GM19397 (cell line): Measurements from ENCODE around the gene PLAC8L1.

Experiments
- ATAC-seq: cut with Tn5 transposase; IDR thresholded peaks from one replicate; pipeline ENCODE4 v1.9.1; 2021; ENCODE audit warnings: mild to moderate bottlenecking, moderate library complexity; ENCODE audit not compliant: unreplicated experiment

Gene PLAC8L1

DNA sequence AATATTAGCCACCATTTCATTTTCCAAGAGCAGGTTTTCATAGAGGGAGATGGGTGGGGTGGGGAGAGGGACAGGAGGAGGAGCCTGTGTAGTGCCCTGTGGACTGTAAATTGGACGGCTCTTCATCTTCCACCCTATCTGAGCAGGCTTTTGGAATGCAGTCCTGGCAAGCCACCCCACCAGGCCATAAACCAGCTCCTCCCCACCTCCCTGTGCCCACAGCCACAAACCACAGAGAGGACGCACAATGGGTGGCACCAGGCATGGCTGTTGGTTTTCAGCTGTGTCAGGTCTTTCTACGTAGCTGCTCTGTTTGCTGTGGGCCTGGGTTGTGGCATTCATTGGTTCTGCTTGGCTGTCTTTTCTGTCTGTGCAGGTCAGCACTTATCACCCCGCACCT lies 58.0 kb downstream of the PLAC8L1 start:
- ATAC-seq = no peak

DNA sequence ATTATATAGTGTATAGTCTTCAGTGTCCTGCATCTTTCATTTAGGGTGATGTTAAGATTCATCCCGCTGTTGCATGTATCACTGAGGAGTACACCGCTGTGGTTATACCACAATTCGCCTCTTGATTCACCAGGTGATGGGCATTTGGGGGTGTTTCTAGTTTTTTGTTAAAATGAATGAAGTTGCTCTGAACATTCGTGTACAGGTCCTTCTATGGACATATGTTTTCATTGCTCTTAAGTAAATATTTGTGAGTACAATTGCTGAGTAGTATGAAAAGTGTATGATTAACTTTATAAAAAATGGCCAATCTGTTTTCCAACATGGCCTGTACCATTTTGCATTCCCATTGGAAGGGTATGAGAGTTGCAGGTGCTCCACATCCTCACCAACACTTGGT lies 61.7 kb downstream of the PLAC8L1 start:
- ATAC-seq = no peak

DNA sequence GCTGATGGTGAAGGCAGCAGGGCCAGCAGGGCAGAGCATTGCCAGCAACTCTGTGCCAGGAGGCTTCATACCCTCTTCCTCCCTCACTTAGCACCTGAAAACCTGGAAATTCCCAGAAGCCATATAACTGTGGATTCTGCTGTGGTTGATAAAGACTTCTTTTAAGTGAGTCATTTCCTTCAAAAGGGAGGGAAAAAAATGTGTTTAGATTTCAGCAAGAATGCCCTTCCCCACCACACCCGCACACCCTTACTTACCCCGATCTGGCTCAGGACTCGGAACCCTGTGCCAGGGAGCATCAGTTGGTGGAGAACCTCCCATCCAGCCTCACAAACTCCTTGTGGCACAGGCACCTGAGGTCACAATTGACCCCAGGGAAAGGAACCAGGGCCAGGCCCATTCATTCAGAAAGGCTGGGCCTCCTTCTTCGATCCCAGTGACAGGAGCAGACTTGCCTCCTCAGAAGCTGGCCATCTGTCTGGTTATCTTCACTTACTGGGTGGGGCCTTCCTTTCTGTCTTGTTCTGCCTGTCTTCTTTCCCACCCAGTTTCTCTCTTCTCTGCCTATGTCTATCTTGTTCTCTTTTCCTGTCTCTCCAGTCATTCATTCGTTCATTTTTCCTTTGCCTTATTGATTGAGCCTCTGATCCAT lies 62.6 kb downstream of the PLAC8L1 start:
- ATAC-seq = no peak

DNA sequence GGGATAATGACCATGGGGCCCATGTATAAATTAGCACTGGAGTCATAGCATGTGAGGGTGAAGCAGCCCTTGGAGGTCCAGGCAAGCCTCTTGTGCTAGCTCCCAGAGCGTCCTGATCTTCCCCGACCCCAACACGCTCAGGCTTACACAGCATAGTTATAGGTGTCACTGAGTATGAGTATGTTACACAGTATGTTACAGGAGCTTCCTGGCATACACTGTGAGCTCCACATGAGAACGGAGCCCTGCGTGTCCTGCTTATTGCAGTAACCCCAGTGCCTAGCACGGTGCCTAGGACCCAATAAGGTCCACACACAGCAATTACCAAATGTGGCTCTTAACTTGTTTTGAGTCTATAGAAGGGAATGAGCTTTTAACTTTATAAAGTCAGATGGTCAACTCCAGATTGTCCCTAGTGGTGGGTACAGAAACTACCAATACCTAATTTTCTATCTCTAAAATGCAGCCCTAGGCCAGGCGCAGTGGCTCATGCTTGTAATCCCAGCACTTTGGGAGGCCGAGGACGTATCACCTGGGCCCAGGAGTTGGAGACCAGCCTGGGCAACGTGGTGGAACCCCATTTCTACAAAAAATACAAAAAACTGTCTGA lies 64.1 kb downstream of the PLAC8L1 start:
- ATAC-seq = no peak

DNA sequence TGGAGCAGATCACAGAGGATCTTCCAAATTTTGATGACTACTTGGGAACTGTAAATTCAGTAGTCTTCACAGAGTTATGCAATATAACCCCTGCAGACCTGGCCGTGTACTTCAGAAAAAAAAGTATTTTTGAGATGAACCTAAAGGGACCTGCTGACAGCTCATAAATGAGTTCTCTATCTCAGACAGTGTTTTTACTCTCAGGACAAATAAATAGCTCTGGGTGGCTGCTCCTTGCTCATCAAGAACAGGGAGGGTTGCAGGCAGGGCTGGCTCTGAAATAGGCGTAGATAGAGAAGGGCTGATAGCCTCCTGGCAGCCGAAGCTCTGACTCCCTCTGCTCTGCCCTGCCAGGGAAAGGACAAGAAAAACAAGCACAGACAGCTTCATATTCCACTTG lies 64.8 kb downstream of the PLAC8L1 start:
- ATAC-seq = no peak

DNA sequence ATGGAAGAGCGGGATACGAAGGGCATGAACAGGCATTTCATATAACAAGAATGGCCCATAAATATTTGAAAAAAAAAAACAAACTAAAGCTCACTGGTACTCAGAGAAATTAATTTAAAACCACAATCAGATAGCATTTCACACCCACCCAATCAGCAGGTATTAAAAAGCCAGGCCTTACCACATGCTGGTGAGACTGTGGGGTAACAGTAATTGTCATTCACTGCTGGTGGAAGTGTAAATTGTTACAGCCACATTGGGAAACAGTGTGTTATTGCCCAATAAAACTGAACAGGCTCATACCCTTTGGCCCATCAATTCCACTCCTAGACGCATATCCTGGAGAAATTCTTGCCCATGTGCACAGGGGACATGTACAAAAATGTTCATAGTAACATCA lies 66.0 kb downstream of the PLAC8L1 start:
- ATAC-seq = no peak

DNA sequence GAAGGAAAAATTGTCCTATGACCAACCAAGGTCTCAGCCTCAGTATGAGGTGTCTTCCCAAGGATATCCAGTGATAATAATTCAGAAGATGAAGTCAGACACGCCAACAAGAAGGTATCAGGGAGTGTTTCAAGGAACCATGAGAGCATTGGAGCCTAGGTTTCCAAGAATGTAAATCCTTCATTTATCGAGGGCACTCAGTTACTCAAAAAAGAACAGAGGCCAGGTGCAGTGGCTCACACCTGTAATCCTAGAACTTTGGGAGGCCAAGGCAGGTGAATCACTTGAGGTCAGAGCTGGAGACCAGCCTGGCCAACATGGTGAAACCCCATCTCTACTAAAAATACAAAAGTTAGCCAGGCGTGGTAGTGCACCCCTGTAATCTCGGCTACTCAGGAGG lies 70.8 kb downstream of the PLAC8L1 start:
- no peak for ATAC-seq
